Measurements from ENCODE around the gene ARMC9. TPM values are rescaled to one million over a fixed set of nuclear protein-coding genes. Genes with fewer than 3 reads are reported as not detected.
A peak's percentile ranks its signal among the peaks of the same experiment; 100 is the strongest.

The ARMC9 gene
- total RNA-seq, 1 experiment from 2014 or later = 16.4 TPM

GRCh38 chr2:231176066-231176465 is 22.4 kb upstream of the ARMC9 start:
- Histone ChIP-seq H3K36me3 (ENCODE audit: control insufficient read depth in 1 of 2, insufficient read depth in 2 of 2, low read length in 2 of 2) (peaks cover 8 to 25% of the 10 kb centered on the region in 2 experiments; a peak in 3 of 4 replicates), H3K4me2 (ENCODE audit: low read length) (no peak overlapping the region), H3K27me3 (ENCODE audit: insufficient read depth, low read length) (no peaks in the 10 kb centered on the region), H3K79me2 (ENCODE audit: insufficient read depth, low read length) (no peaks in the 10 kb centered on the region), H3K9me3 (ENCODE audit: control insufficient read depth in 1 of 2, insufficient read depth in 1 of 2, low read depth in 1 of 2, low read length in 2 of 2) (no peaks in the 10 kb centered on the region), H3K27ac (ENCODE audit: low read depth, low read length) (no peak overlapping the region), H4K20me1 (ENCODE audit: insufficient read depth) (no peaks in the 10 kb centered on the region), H3K9me2 (ENCODE audit: insufficient read depth) (no peaks in the 10 kb centered on the region), H3K4me3 (replicated peaks in 1 of 2; ENCODE audit: low read depth in 1 of 2, low read length in 2 of 2) (no peak overlapping the region), H3K9ac (ENCODE audit: low read length) (no peak overlapping the region), H2AFZ (ENCODE audit: low read depth, low read length, poor library complexity, severe bottlenecking) (no peak overlapping the region), H3K4me1 (ENCODE audit: control insufficient read depth in 1 of 2, insufficient read depth in 2 of 2, low read length in 2 of 2) (peaks cover 0 to 15% of the 10 kb centered on the region in 2 experiments; a peak in 2 of 4 replicates)
- CTCF ChIA-PET = no interaction called here
- no peak for TF ChIP-seq ELF1 (IDR thresholded peaks at IDR 0.05; ENCODE audit: borderline replicate concordance, low read depth)
- TF ChIP-seq RAD21 (IDR thresholded peaks at IDR 0.05; ENCODE audit: low read depth) = no peak
- TF ChIP-seq MAX (IDR thresholded peaks at IDR 0.05) = no peak
- no peak for TF ChIP-seq SRF (IDR thresholded peaks at IDR 0.05; ENCODE audit: low read depth)
- no peak for TF ChIP-seq SIN3A (IDR thresholded peaks at IDR 0.05; ENCODE audit: low read depth)
- no peak for TF ChIP-seq FOSL1 (IDR thresholded peaks at IDR 0.05; ENCODE audit: low read depth)
- no peak for TF ChIP-seq ATF3 (IDR thresholded peaks at IDR 0.05)
- no peak for TF ChIP-seq POLR2A (IDR thresholded peaks at IDR 0.05; ENCODE audit: borderline replicate concordance, extremely low read depth, insufficient read depth, insufficient read length)
- intact Hi-C loops (cut with micrococcal nuclease) = no loop called here
- POLR2A ChIA-PET = no interaction called here
- ATAC-seq (peak; percentile 14), DNase-seq (ENCODE audit: low read depth, low spot score) (no peak)
- no TSS peak for BruUV-seq (replicated peaks)
- RAD21 ChIA-PET (ENCODE audit: low non-redundant PET in 1 of 2, low total read pairs in 2 of 2, uncharacterized antibody in 2 of 2, unreplicated experiment in 2 of 2) = no interaction called here

GRCh38 chr2:231177156-231178025 is 21.0 kb upstream of the ARMC9 start:
- POLR2A ChIA-PET = no interaction called here
- H3K4me2 ChIP-seq (ENCODE audit: low read length) = no peak overlapping the region
- H2AFZ ChIP-seq (ENCODE audit: low read depth, low read length, poor library complexity, severe bottlenecking) = no peak overlapping the region
- RAD21 ChIA-PET (ENCODE audit: low non-redundant PET in 1 of 2, low total read pairs in 2 of 2, uncharacterized antibody in 2 of 2, unreplicated experiment in 2 of 2) = no interaction called here
- no peak overlapping the region for H3K4me3 ChIP-seq (replicated peaks in 1 of 2; ENCODE audit: low read depth in 1 of 2, low read length in 2 of 2)
- H3K9me3 ChIP-seq (ENCODE audit: control insufficient read depth in 1 of 2, insufficient read depth in 1 of 2, low read depth in 1 of 2, low read length in 2 of 2) = no peaks in the 10 kb centered on the region
- no peak overlapping the region for H3K9ac ChIP-seq (ENCODE audit: low read length)
- no peak for DNase-seq (ENCODE audit: low read depth, low spot score)
- H3K79me2 ChIP-seq (ENCODE audit: insufficient read depth, low read length) = no peaks in the 10 kb centered on the region
- intact Hi-C loops (cut with micrococcal nuclease) = no loop called here
- no peak overlapping the region for H3K27ac ChIP-seq (ENCODE audit: low read depth, low read length)
- H3K4me1 ChIP-seq (ENCODE audit: control insufficient read depth in 1 of 2, insufficient read depth in 2 of 2, low read length in 2 of 2) = peaks cover 2 to 28% of the 10 kb centered on the region in 2 experiments; a peak in 3 of 4 replicates
- H3K27me3 ChIP-seq (ENCODE audit: insufficient read depth, low read length) = no peaks in the 10 kb centered on the region
- TSS peak; percentile 28 for BruUV-seq (replicated peaks)
- no peaks in the 10 kb centered on the region for H4K20me1 ChIP-seq (ENCODE audit: insufficient read depth)
- peaks cover 7 to 18% of the 10 kb centered on the region in 2 experiments; a peak in 3 of 4 replicates for H3K36me3 ChIP-seq (ENCODE audit: control insufficient read depth in 1 of 2, insufficient read depth in 2 of 2, low read length in 2 of 2)
- ATAC-seq = no peak
- CTCF ChIA-PET = no interaction called here
- H3K9me2 ChIP-seq (ENCODE audit: insufficient read depth) = no peaks in the 10 kb centered on the region
- TF ChIP-seq ZBTB33 (IDR thresholded peaks at IDR 0.05; ENCODE audit: extremely low read depth, insufficient replicate concordance, low read length) (no peak), SP1 (IDR thresholded peaks at IDR 0.05; ENCODE audit: low read depth) (no peak), EZH2 (IDR thresholded peaks at IDR 0.05) (no peak), MAX (IDR thresholded peaks at IDR 0.05) (no peak), CEBPB (IDR thresholded peaks at IDR 0.05; ENCODE audit: low read depth) (no peak), CBX3 (IDR thresholded peaks at IDR 0.05; ENCODE audit: low read depth) (no peak), CTCF (IDR thresholded peaks at IDR 0.05 in 2 of 3, conservative IDR thresholded peaks at IDR 0.05 in 1 of 3; ENCODE audit: borderline replicate concordance in 1 of 3, insufficient read depth in 1 of 3, low read depth in 2 of 3, low read length in 2 of 3) (no peak), SRF (IDR thresholded peaks at IDR 0.05; ENCODE audit: low read depth) (no peak), TCF7L2 (IDR thresholded peaks at IDR 0.05; ENCODE audit: borderline replicate concordance, extremely low read depth, insufficient read depth, insufficient read length) (no peak)
